ENCODE data around the gene BHLHE23. TPM values are rescaled to one million over a fixed set of nuclear protein-coding genes. Genes with fewer than 3 reads are reported as not detected.

BHLHE23 gene
- total RNA-seq, 6 donors from 2014 or later = not detected

- TF ChIP-seq EP300 (IDR thresholded peaks at IDR 0.05) (no peak), POLR2A (IDR thresholded peaks at IDR 0.05) (no peak), CTCF (IDR thresholded peaks at IDR 0.05) (no peak), POLR2AphosphoS5 (IDR thresholded peaks at IDR 0.05) (no peak)
- Histone ChIP-seq H3K36me3 (no peaks in the 10 kb centered on the region), H3K27me3 (peaks cover 2 to 26% (median 14%) of the 10 kb centered on the region in 4 donors), H3K4me1 (peaks cover 0 to 8% (median 3%) of the 10 kb centered on the region in 4 donors), H3K9me3 (no peaks in the 10 kb centered on the region), H3K27ac (no peak overlapping the region), H3K4me3 (no peak overlapping the region)
- WGBS, 2 donors = 66 to 70% methylated on average over 13 of the region's 13 CpGs
- peak in 1 of 2 donors; percentile 48 for DNase-seq
- ATAC-seq (ENCODE audit: low FRiP score in 2 of 2) = no peak
Measured at GRCh38 chr20:63026582-63027165, 19.9 kb upstream of the BHLHE23 start.

GRCh38 chr20:63025534-63026331 is 19.0 kb upstream of the BHLHE23 start:
- ATAC-seq (ENCODE audit: low FRiP score in 2 of 2) = no peak
- Histone ChIP-seq H3K9me3 (no peaks in the 10 kb centered on the region), H3K27me3 (peaks cover 2 to 26% (median 14%) of the 10 kb centered on the region in 4 donors), H3K4me1 (peaks cover 0 to 8% (median 3%) of the 10 kb centered on the region in 4 donors), H3K4me3 (no peak overlapping the region), H3K27ac (no peak overlapping the region), H3K36me3 (no peaks in the 10 kb centered on the region)
- TF ChIP-seq POLR2AphosphoS5 (IDR thresholded peaks at IDR 0.05) = no peak
- TF ChIP-seq POLR2A (IDR thresholded peaks at IDR 0.05) = no peak
- TF ChIP-seq EP300 (IDR thresholded peaks at IDR 0.05) = no peak
- TF ChIP-seq CTCF (IDR thresholded peaks at IDR 0.05) = no peak
- 39 to 47% methylated on average over 32 to 34 of the region's 45 CpGs for WGBS, 2 donors
- DNase-seq = peak in 1 of 2 donors; percentile 78

- WGBS, 2 donors = 73 to 81% methylated on average over 17 to 28 of the region's 28 CpGs
- no peak for DNase-seq
- TF ChIP-seq POLR2A (IDR thresholded peaks at IDR 0.05) = no peak
Measured at GRCh38 chr20:63024573-63025392, 18.0 kb upstream of the BHLHE23 start.

GRCh38 chr20:63023936-63024571 is 17.3 kb upstream of the BHLHE23 start:
- H3K27me3 ChIP-seq = peaks cover 2 to 22% (median 12%) of the 10 kb centered on the region in 4 donors
- H3K36me3 ChIP-seq = no peaks in the 10 kb centered on the region
- DNase-seq (peak in 1 of 2 donors; percentile 78), ATAC-seq (ENCODE audit: low FRiP score in 2 of 2) (no peak)
- TF ChIP-seq POLR2AphosphoS5 (IDR thresholded peaks at IDR 0.05) (no peak), POLR2A (IDR thresholded peaks at IDR 0.05) (no peak)
- no peak overlapping the region for H3K27ac ChIP-seq
- no peak overlapping the region for H3K4me3 ChIP-seq
- 81 to 83% methylated on average over 25 to 31 of the region's 33 CpGs for WGBS, 2 donors
- H3K9me3 ChIP-seq = no peaks in the 10 kb centered on the region
- H3K4me1 ChIP-seq = peaks cover 0 to 8% (median 3%) of the 10 kb centered on the region in 4 donors

More at GRCh38 chr20:63024573-63025392, 18.0 kb upstream of the BHLHE23 start:
- peaks cover 2 to 26% (median 13%) of the 10 kb centered on the region in 4 donors for H3K27me3 ChIP-seq
- H3K4me1 ChIP-seq = peaks cover 0 to 8% (median 3%) of the 10 kb centered on the region in 4 donors
- no peak overlapping the region for H3K4me3 ChIP-seq
- H3K27ac ChIP-seq = no peak overlapping the region
- ATAC-seq (ENCODE audit: low FRiP score in 2 of 2) = no peak
- H3K9me3 ChIP-seq = no peaks in the 10 kb centered on the region
- no peaks in the 10 kb centered on the region for H3K36me3 ChIP-seq

GRCh38 chr20:63023071-63023935 is 16.5 kb upstream of the BHLHE23 start:
- TF ChIP-seq EP300 (IDR thresholded peaks at IDR 0.05) = no peak
- TF ChIP-seq CTCF (IDR thresholded peaks at IDR 0.05) = no peak
- TF ChIP-seq POLR2A (IDR thresholded peaks at IDR 0.05) = no peak
- no peak for TF ChIP-seq POLR2AphosphoS5 (IDR thresholded peaks at IDR 0.05)
- DNase-seq (peak in 1 of 2 donors; percentile 64), ATAC-seq (ENCODE audit: low FRiP score in 2 of 2) (no peak)
- Histone ChIP-seq H3K36me3 (no peaks in the 10 kb centered on the region), H3K27me3 (peaks cover 2 to 19% (median 10%) of the 10 kb centered on the region in 4 donors), H3K4me1 (peaks cover 0 to 8% (median 3%) of the 10 kb centered on the region in 4 donors), H3K9me3 (no peaks in the 10 kb centered on the region), H3K4me3 (no peak overlapping the region), H3K27ac (no peak overlapping the region)
- WGBS, 2 donors = 72 to 75% methylated on average over 25 to 31 of the region's 31 CpGs
